ENCODE results near the gene FAM222B.
"Not testable (repeated sequence)": the region's sequence is repeated elsewhere in the genome, so short reads cannot be mapped to it uniquely, and the experiment has no call there.

The FAM222B gene

DNA sequence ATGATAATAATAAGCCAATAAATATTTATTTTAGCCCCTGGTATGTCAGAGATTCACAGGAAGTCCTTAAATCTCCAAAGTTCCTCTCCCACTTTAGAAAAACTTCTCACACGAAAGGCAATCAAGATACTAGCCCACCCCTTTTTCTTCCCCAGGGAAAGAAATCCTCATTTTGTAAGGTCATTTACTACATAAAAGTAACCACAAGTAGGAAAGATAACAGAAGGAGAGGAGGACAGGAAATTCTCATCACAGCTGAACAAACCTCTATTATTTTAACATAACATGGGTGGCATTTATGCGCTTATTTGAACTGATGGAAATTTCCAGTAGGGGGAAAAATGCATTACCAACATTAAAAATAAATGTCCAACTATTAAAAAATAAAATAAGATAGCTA lies 3.4 kb downstream of the FAM222B start:
- no peak for DNase-seq (ENCODE audit: low read depth)

DNA sequence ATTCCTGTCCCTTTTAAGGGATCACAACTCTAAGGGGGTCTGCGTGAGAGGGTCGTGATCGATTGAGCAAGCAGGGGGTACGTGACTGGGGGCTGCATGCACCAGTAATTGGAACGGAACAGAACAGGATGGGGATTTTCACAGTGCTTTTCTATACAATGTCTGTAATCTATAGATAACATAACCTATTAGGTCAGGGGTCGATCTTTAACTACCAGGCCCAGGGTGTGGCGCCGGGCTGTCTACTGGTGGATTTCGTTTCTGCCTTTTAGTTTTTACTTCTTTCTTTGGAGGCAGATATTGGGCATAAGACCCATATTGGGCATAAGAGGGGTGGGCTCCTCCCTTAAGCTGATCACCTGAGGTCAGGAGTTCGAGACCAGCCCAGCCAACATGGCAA lies 6.0 kb downstream of the FAM222B start:
- DNase-seq (ENCODE audit: low read depth), result not testable (repeated sequence)

DNA sequence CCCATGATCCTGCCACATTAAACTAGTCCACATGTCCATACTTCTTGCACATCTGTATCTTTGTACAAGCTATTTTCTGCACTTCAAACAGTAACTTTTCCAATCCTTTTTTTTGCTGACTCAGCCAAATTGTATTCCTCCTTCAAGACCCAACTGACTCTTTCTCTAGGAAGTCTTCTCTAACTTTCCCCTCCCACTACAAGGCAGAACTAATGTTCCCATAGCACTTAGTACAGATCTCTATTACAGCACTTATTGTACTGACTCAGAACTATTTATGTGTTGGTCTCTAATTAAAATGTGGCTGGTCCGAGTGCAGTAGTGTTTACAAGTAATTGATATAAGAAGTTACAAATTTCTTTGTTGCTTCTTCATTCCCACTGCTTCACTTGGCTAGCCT lies 8.2 kb downstream of the FAM222B start:
- DNase-seq (ENCODE audit: low read depth), result no peak

DNA sequence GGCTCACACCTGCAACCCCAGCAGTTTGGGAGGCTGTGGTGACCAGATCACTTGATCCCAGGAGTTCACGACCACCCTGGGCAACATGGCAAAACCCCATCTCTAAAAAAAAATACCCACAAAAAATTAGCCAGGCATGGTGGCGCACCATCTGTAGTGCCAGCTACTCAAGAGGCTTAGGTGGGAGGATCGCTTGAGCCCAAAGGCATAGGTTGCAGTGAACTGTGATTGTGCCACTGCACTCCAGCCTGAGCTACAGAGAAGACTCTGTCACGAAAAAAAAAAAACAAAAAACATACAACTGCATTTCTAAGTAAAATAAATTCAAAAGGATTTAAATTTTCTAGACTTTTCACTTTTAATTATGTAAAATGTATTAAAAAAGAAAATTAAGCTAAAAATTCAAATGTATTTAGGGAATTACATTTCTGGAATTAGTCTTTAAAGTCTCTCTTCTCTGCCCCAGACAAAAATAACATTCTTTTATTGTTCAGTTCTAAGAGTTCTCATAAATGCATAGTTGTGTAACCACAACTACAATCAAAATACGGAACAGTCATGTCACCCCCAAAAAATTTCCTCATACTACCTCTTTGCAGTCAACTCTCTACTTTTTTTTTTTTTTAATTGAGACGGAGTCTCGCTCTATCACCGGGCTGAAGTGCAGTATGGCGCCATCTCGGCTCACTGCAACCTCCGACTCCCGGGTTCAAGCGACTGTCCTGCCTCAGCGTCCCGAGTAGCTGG lies 14.1 kb downstream of the FAM222B start:
- no peak for DNase-seq (ENCODE audit: low read depth)

DNA sequence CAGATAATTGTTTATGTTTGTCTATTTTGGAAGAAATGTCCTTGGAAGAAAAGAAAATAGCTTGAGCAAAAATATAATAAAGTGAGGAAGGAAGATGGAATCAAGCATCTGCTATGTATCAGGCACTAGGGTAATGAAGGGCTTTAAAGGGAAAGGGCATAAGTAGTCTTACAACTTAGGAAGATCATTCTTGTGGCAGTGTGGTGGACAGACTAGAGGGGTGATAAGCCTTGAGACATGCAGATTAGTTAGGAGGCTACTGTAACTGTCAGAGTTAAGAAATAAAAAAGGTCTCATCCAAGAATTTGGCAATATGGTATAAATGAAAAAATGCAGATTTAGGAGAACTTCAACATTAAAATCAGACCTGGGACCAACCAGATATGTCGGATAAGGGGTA lies 14.9 kb downstream of the FAM222B start:
- no peak for DNase-seq (ENCODE audit: low read depth)

DNA sequence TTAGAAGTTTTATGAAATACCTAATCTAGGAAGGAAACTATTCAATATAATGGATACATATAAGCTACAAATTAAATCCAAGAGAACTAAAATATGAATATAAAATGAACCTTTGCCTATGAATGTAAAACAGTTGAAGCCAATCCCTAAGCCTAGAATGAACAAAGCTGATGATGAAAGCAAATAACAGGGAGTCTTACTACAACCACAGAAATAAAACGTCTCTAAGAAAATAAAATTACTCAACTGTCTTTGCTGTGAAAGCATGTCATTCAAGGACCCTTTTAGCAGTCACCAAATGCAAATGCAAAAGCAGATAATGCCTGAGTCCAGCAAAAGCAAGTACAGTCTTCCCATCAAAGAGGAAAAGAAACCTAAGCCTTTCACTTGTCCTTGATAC lies 23.0 kb downstream of the FAM222B start:
- no peak for DNase-seq (ENCODE audit: low read depth)

DNA sequence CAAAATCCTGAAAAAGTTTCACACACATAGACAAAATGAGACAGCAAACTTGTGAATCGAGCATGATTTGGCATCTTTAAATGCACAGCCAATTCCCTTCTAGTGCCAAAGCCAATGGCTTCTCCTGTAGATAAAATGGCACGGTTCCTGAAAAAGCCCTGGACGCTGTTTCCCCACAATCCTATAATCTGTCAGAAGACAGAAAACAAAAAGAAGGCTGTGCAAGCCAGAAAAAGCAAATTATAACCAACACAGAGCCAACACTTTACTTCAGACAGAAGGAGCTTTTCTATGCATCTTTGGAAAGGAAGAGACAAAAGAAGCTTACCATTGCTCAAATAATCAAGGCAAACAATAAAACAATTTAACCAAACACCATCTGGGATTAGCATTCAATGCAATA lies 23.8 kb downstream of the FAM222B start:
- DNase-seq (ENCODE audit: low read depth), result no peak

DNA sequence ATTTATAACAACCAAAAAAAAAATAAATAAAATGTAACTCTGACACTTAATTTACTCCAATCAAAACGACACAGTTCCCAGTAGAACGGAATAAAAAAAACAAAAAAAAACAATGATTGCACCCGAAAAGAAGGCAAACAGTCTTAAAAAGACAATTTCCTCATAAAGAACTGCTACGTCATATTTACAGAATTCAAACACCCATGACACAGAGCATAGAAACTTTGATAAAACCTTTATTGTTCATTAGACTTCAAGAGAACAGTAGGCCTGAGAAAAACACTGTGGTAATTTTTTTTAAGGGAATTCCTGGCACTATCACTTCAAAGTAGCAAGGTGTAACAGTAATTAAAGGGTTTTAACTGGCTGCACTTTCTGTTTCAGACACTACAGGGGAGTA lies 26.1 kb downstream of the FAM222B start:
- DNase-seq (ENCODE audit: low read depth), result no peak

DNA sequence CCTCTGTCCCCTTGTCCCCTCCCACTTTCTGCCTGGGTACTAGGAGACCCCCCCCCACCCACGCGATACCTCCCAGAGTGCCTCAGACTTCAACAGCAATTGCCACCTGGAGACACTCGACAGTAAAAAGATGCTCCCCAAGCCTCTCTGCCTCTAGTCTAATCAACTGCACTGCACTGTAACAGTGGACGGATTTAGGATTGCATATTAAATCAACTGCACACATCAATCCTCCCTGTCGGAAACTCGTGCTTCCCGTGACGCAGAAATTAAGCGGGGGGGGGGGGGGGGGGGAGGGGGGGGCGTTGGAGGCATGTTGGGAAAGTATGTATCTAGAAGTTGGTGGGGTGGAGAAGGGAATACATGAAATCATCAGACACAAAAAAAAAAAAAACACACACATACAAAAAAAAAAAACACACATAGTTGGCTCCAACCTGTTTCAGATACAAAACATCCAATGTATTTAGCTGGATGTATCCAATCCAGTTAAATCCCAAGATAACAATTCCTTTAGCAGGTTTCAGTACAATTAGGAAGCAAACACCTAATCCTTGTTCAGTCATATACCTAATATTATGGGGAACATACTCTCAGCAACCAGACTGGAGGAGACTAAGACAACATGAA lies 29.7 kb downstream of the FAM222B start:
- DNase-seq (ENCODE audit: low read depth), result peak; percentile 32

DNA sequence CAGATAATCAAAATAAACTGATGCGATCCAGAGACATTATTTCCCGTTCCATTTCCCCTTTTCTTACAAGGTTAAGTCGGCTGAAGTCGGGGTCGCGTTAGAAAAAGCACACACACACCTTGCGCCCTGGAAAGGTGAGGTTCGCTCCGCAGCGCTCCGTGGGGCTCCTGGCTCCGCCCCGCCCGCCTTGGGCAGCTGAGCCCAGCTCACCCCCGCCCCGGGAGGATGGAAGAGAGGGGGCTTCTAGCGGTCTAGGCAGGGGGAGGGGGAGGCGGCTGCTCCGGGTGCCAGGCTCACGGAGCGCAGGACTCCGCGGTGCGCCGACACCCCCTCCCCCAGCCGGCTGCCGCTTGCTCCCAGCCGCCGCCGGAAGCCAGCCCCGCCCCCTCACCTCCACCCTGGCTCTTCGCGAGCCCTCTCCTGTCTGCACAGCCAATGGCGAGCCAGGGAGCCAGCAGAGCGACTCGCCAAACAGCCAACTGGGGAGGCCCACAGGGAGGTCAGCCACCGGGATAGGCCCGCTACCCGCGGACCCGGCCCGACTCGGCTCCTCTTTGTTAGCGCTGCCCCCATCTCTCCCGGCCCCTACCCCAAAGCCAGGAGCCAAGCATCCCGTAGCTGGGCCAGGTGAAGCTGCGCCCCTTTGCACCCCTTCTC lies 30.4 kb downstream of the FAM222B start:
- peak; percentile 96 for DNase-seq (ENCODE audit: low read depth)

DNA sequence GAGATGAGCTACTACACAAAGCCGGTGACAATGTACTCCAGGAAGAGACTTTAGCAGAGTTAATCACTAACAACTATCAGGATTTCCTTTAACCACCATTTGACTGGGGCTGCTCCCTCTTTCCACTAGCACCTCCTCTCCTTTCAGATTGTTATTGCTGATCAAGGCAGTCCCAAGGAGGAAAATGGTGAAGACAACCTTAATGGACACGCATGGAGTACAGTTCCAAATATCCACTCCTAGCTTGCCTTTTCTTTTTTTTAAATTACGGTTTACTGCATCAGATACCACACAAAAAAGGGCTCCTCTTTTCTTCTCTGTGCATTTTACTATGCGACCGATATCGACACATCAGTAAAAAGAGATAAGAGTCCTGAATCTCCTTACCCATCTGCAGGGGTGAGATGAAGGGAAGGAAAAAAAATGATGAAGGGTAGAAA lies 30.9 kb downstream of the FAM222B start:
- peak; percentile 3 for DNase-seq (ENCODE audit: low read depth)

DNA sequence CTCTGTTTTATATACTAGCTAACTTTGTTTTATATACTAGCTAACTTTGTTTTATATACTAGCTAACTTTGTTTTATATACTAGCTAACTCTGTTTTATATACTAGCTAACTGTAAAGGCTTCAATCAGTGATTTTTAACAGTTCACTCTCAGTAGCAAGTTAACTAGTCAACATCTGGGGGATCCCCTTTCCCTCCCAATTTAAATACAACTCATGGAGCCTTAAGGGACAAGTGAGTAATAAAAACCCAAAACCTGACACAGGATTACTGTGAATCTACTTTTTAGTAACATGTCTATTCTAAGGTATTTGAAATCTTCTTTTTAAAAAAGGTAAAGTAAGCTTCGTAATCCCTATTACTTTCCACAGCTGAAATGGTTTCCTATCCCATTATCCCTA lies 32.2 kb downstream of the FAM222B start:
- DNase-seq (ENCODE audit: low read depth), result no peak

DNA sequence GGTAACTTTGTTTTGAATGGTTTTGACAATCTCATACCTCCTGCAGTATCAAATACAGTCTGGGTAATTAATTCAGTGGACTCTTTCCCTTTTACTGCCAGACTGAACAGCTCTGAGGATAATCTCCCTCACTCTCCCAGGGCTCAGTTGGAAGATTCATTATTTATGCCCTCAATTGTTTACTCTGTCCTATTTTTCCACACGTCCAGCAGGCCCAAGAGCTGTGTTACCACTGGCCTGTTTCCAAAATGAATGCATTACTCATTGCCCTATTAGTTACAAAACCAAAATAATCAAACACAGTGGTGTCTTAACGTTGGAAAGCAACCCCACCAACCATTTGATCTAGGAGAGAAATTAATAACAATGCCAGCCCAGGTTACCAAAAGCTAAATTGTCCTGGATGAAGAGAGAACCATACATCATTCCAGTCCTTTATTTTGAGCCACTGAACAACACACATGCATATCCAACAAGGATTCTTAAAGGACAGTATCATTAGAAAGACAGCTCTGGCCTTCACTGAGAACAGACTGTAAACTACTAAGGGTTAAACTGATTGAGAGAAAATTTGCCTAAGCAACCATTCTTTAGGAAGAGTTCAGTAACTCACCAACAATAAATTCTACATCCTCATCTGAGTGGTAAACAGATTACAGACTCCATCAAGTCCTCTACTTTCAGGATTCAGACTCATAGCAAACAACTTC lies 34.5 kb downstream of the FAM222B start:
- DNase-seq (ENCODE audit: low read depth), result peak; percentile 93

DNA sequence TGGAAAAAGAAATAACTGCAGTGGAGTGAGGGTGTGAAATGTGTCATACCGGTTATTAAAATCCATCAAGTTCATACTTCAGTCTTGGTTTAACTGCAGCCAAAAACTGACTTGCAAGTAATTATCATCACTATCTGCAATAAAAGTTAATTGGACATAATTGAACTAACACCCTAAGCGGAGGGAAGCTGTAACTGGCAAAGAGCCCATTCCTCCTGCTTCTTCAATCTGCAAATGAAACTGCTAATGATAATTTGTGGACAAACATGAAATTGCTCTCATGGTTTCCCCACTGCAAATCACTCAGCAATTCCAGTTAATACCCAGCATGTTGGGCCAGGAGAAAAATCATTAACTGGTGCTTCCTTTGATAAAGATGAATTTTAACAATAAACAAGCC lies 46.5 kb downstream of the FAM222B start:
- no peak for DNase-seq (ENCODE audit: low read depth)

DNA sequence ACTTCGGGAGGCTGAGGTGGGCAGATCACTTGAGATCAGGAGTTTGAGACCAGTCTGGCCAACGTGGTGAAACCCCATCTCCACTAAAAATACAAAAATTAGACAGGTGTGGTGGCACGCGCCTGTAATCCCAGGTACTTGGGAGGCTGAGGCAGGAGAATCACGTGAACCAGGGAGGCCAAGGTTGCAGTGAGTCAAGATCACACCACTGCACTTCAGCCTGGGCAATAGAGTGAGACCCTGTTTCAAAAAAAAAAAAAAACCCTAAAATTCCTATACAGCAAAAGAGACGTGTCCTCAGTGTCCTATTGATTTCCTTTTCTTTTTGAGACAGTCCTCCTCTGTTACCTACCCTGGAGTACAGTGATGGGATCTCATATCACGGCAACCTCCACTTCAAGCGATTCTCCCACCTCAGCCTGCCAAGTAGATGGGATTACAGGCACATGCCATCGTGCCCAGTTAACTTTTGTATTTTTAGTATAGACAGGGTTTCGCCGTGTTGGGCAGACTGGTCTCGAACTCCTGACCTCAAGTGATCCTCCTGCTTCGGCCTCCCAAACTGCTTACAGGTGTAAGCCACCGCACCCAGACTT lies 47.6 kb downstream of the FAM222B start:
- not testable (repeated sequence) for DNase-seq (ENCODE audit: low read depth)

DNA sequence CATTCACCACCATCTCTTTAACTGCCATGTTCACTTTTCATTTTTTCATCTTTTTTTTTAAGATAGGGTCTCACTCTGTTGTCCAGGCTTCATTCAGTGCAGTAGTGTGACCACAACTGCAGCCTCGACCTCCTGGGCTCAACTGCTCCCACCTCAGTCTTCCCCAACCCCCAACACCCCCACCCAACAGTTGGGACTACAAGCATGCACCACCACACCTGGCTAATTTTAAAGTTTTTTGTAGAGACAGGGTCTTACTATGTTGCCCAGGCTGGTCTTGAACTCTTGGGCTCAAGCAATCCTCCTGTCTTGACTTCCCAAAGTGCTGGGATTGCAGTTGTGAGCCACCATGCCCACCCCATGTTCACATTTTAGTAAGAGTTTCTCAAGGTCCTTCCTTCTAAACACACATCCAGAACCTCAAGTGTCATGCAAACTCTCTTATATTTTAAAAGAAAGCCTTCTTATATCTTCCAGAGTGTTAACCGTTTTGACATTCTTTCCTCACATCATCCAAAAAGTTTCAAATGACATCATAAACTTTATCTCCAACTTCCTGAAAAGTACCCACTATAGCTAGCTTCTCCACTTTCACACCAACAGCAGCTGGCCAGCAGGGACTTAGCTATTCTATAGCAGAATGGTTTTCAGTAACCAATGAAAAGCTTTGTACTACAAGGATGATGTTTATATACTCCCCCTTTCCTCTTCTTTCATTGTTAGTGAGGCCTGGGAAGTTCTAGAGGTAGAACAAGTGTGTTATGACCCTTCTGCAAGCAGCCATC lies 49.5 kb downstream of the FAM222B start:
- DNase-seq (ENCODE audit: low read depth), result no peak

DNA sequence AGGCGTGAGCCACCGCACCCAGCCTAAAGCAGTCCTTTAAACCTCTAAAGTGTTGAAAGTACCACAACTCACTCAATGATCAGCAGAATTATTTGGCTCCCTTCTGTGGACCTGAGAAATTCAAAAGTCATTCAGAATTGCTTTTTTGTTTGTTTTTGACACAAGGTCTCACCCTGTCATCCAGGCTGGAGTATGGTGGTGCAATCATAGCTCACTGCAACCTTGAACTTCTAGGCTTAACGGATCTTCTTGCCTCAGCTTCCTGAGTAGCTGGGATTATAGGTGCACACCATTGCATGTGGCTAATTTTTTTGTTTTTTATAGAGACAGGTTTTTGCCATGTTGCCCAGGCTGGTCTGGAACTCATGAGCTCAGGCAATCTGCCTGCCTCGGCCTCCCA lies 54.5 kb downstream of the FAM222B start:
- DNase-seq (ENCODE audit: low read depth), result no peak

DNA sequence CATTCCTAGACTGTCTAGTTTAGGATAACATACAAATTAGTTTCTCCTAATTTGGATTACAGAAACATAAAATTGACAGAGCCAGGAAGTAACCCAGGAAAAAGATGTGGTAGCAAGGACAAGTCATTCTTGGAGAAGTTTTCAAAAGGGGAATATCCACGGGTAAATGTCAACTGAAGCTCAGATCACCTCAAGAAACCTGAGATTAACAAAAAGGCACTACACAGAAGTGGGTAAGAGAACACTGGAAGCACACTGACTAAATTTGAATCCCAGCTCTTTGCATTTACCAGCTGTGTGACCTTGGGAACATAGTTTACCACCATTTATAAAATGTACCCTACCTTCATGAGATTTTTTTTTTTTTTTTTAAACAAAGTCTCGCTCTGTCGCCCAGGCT lies 59.4 kb downstream of the FAM222B start:
- DNase-seq (ENCODE audit: low read depth), result no peak

DNA sequence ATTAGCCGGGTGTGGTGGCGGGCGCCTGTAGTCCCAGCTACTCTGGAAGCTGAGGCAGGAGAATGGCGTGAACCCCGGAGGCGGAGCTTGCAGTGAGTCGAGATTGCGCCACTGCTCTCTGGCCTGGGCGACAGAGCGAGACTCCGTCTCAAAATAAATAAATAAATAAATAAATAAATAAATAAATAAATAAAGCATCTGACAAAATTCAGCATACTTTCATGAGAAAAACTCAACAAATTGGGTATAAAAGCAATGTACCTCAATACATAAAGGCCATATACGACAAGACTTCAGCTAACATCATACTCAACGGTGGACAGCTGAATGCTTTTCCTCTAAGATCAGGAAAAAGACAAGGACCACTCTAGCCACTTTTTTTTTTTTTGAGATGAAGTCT lies 63.0 kb downstream of the FAM222B start:
- not testable (repeated sequence) for DNase-seq (ENCODE audit: low read depth)

DNA sequence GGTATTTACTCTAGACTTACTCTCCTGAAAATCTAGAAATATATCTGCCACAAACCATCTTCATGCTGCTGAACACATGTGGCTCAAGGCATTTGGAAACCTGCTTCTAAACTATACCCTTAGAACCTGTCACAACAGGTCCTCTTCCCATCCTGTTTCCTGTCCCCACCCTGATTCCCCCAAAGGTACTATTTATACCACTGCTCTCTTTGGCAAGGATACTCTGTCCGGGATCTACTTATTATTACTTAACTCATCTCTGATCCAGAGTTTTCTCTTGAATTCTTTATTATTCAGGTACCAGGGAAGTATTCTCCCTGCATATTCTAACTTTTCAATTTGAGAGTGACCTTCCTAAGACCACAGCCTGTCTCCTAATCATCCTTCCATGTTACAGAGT lies 65.4 kb downstream of the FAM222B start:
- no peak for DNase-seq (ENCODE audit: low read depth)

DNA sequence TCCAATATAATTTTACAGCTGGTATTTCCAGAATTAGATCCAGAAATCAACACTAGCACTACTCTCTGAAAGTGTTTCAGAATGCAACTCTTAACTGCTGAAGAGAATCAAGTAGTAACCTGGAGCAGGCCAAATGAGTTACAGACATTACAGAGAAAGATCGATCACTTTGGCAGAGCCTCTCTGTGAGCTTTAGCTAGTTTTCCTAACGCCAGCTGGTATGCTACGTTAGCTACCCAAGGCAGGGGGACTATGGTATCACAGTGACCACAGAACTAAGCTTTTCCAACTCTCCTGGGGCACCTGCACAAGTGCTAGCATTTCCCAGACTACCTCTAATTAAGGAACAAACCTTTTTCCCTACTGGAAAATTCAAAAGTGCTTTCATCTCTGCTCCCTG lies 68.4 kb downstream of the FAM222B start:
- no peak for DNase-seq (ENCODE audit: low read depth)

DNA sequence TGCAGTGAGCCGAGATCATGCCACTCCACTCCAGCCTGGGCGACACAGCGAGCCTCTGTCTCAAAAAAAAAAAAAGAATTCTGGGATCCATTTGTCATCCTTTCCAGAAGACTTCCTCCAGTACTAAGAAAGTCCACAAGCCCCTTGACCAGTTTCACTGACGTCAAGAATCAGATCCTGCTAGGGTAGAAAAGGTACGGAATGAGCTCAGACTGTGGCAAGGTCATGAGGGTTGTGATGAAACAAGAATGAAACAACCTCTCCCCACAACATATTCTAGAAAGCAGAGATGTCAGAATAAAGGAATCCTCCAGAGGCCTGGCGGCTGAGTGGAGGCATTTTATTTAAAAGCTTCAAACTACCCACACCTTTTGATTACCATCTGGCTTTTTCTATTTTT lies 68.9 kb downstream of the FAM222B start:
- DNase-seq (ENCODE audit: low read depth), result no peak
